HepG2 (cell line): ENCODE results near the gene TNK1. TPM values are rescaled to one million over a fixed set of nuclear protein-coding genes. Genes with fewer than 3 reads are reported as not detected.

Experiments
- BATF2 ChIP-seq: sonication (generic); formaldehyde crosslinking; IDR thresholded peaks from 2 replicates; pipeline ENCODE4 v1.8.0; 2022; ENCODE audit warnings: mild to moderate bottlenecking, missing genetic modification reagents, moderate library complexity
- FOSL2 ChIP-seq: sonication (generic); formaldehyde crosslinking; IDR thresholded peaks from 2 replicates; pipeline ENCODE4 v1.4.0; 2020; ENCODE audit warnings: missing genetic modification reagents
- HBP1 ChIP-seq: IDR thresholded peaks from 2 replicates; pipeline ENCODE4 v1.6.1; 2016; ENCODE audit warnings: low read depth, control low read depth
- IKZF5 ChIP-seq: IDR thresholded peaks from 2 replicates; pipeline ENCODE4 v1.6.1; 2018; ENCODE audit warnings: missing genetic modification reagents, mild to moderate bottlenecking, missing compliant biosample characterization
- MXD4 ChIP-seq: IDR thresholded peaks from 2 replicates; pipeline ENCODE4 v1.6.1; 2016; ENCODE audit warnings: mild to moderate bottlenecking, missing biosample characterization, missing genetic modification reagents
- NR2C2 ChIP-seq: sonication (generic); formaldehyde crosslinking; IDR thresholded peaks from 2 replicates; pipeline ENCODE4 v1.4.0; 2020; ENCODE audit warnings: missing genetic modification reagents, mild to moderate bottlenecking, moderate library complexity, borderline replicate concordance
- PHF8 ChIP-seq: sonication (generic); formaldehyde crosslinking; IDR thresholded peaks from 2 replicates; pipeline ENCODE4 v1.5.0; 2020; ENCODE audit warnings: missing genetic modification reagents
- TBP ChIP-seq: sonication (generic); formaldehyde crosslinking; IDR thresholded peaks from 2 replicates; pipeline ENCODE4 v1.5.0; 2020; ENCODE audit warnings: missing genetic modification reagents
- TBX3 ChIP-seq: fragments of 450-650 bp; IDR thresholded peaks from 2 replicates; pipeline ENCODE4 v1.6.1; 2017; ENCODE audit warnings: antibody characterized with exemption, mild to moderate bottlenecking, inconsistent platforms, borderline replicate concordance
- THRA ChIP-seq: sonication (generic); formaldehyde crosslinking; IDR thresholded peaks from 2 replicates; pipeline ENCODE4 v1.4.0; 2020; ENCODE audit warnings: missing genetic modification reagents, borderline replicate concordance
- YEATS4 ChIP-seq: sonication (generic); formaldehyde crosslinking; IDR thresholded peaks from 2 replicates; pipeline ENCODE4 v1.4.0; 2020; ENCODE audit warnings: missing genetic modification reagents, borderline replicate concordance
- YY1 ChIP-seq: IDR thresholded peaks from 2 replicates; pipeline ENCODE4 v1.6.1; 2011; ENCODE audit warnings: low read length, low read depth, moderate library complexity, mild to moderate bottlenecking; ENCODE audit not compliant: insufficient read depth, insufficient replicate concordance
- ZBTB34 ChIP-seq: sonication (generic); formaldehyde crosslinking; IDR thresholded peaks from 2 replicates; pipeline ENCODE4 v1.8.0; 2022; ENCODE audit warnings: mild to moderate bottlenecking, missing genetic modification reagents
- ZBTB38 ChIP-seq: sonication (generic); formaldehyde crosslinking; IDR thresholded peaks from 2 replicates; pipeline ENCODE4 v1.5.1; 2020; ENCODE audit warnings: mild to moderate bottlenecking, missing genetic modification reagents
- ZFAT ChIP-seq: sonication (generic); formaldehyde crosslinking; conservative IDR thresholded peaks from 2 replicates; pipeline ENCODE4 v1.8.1; 2023; ENCODE audit warnings: missing genetic modification reagents, inconsistent platforms
- ZFP90 ChIP-seq: sonication (generic); formaldehyde crosslinking; IDR thresholded peaks from 2 replicates; pipeline ENCODE4 v1.8.0; 2022; ENCODE audit warnings: missing genetic modification reagents, mild to moderate bottlenecking, inconsistent platforms, borderline replicate concordance
- ZKSCAN5 ChIP-seq: sonication (generic); formaldehyde crosslinking; IDR thresholded peaks from 2 replicates; pipeline ENCODE4 v1.5.1; 2020; ENCODE audit warnings: mild to moderate bottlenecking, missing genetic modification reagents
- ZNF468 ChIP-seq: sonication (generic); formaldehyde crosslinking; IDR thresholded peaks from 2 replicates; pipeline ENCODE4 v1.8.0; 2022; ENCODE audit warnings: mild to moderate bottlenecking, moderate library complexity, missing genetic modification reagents
- ZNF546 ChIP-seq: sonication (generic); formaldehyde crosslinking; conservative IDR thresholded peaks from 2 replicates; pipeline ENCODE4 v1.8.1; 2023; ENCODE audit warnings: mild to moderate bottlenecking, missing genetic modification reagents
- ZNF564 ChIP-seq: sonication (generic); formaldehyde crosslinking; IDR thresholded peaks from 2 replicates; pipeline ENCODE4 v1.8.1; 2023; ENCODE audit warnings: mild to moderate bottlenecking, missing genetic modification reagents
- ZNF850 ChIP-seq: sonication (generic); formaldehyde crosslinking; conservative IDR thresholded peaks from 2 replicates; pipeline ENCODE4 v1.9.0; 2021; ENCODE audit warnings: mild to moderate bottlenecking, missing genetic modification reagents
- ZSCAN25 ChIP-seq: sonication (generic); formaldehyde crosslinking; IDR thresholded peaks from 2 replicates; pipeline ENCODE4 v1.8.0; 2022; ENCODE audit warnings: mild to moderate bottlenecking, missing genetic modification reagents
- polyA plus RNA-seq, 8 experiments: library from polyadenylated mRNA; depleted of rRNA in 3 of 8; stranded (reverse) in 7 of 8; unstranded in 1 of 8; fragments of >200 nt; fragmentation: Illumina TruSeq in 4 of 8; extraction: Trizol in 4 of 8; gene quantifications; 2 replicates each; pipeline versions ENCODE4 v1.2.1 to v1.2.3, GENCODE V29; 2011 to 2016; ENCODE audit warnings: low read depth in 4 of 8, missing spikeins in 1 of 8, mixed read lengths in 1 of 8; ENCODE audit not compliant: insufficient read depth in 1 of 8
- total RNA-seq, 5 experiments: library from RNA; depleted of rRNA; stranded (reverse); fragments of >200 nt; fragmentation: Illumina TruSeq; extraction: Trizol; gene quantifications; 2 replicates each; pipeline ENCODE4 v1.2.3, GENCODE V29; 2016; ENCODE audit warnings: low read depth in 1 of 5

Gene TNK1
- total and polyA plus RNA-seq, 2 of the 13 experiments (the other 11 are each of a cell fraction or from before 2014, with no cell fraction given) = 2.0 to 3.5 TPM

- TF ChIP-seq ZBTB38 (no peak; the same call in 1 of the 2 replicates), THRA (CRISPR knock-in tag) (no peak), ZNF546 (CRISPR knock-in tag) (peak; percentile 49; the same call in 1 of the 2 replicates), YY1 (peak; percentile 7), IKZF5 (CRISPR knock-in tag) (no peak), BATF2 (CRISPR knock-in tag) (0 out of 2 replicates have a peak, but pooled peaks have one; percentile 45), ZSCAN25 (CRISPR knock-in tag) (no peak), HBP1 (CRISPR knock-in tag) (peak; percentile 51), FOSL2 (CRISPR knock-in tag) (peak; percentile 77), ZNF564 (CRISPR knock-in tag) (peak; percentile 26; the same call in 1 of the 2 replicates), ZFP90 (CRISPR knock-in tag) (peak; percentile 79; the same call in 1 of the 2 replicates), ZFAT (CRISPR knock-in tag) (no peak), ZBTB34 (no peak; the same call in 1 of the 2 replicates), MXD4 (CRISPR knock-in tag) (no peak; the same call in 1 of the 2 replicates), NR2C2 (CRISPR knock-in tag) (0 out of 2 replicates have a peak, but pooled peaks have one; percentile 34), ZKSCAN5 (CRISPR knock-in tag) (no peak), TBP (CRISPR knock-in tag) (0 out of 2 replicates have a peak, but pooled peaks have one; percentile 26), TBX3 (no peak), ZNF850 (CRISPR knock-in tag) (no peak), YEATS4 (CRISPR knock-in tag) (peak; percentile 73; the same call in 1 of the 2 replicates), ZNF468 (CRISPR knock-in tag) (no peak), PHF8 (CRISPR knock-in tag) (peak; percentile 68)
Measured at GRCh38 chr17:7351665-7352502, 29.0 kb upstream of the TNK1 start, which contains the start of gene KCTD11 (continued).
